SJSA1 (cell line): ENCODE data around the gene ZCCHC2. TPM values are rescaled to one million over a fixed set of nuclear protein-coding genes. Genes with fewer than 3 reads are reported as not detected.

Experiments
- DNase-seq, 2 experiments: peaks; one replicate each; pipeline ENCODE4 v3.0.0-alpha.2; 2015 to 2020; ENCODE audit warnings: low spot score in 2 of 2, low read depth in 1 of 2
- H3K27ac ChIP-seq: fragments of 250-450 bp; sonication (Bioruptor Pico); 2 replicates; pipeline ENCODE4 v1.5.1; 2020; ENCODE audit warnings: mild to moderate bottlenecking, moderate library complexity
- H3K27me3 ChIP-seq: fragments of 250-450 bp; sonication (Bioruptor Pico); replicated peaks from 2 replicates; pipeline ENCODE4 v1.5.1; 2020; ENCODE audit warnings: mild to moderate bottlenecking, moderate library complexity
- H3K36me3 ChIP-seq: fragments of 250-450 bp; sonication (Bioruptor Pico); 2 replicates; pipeline ENCODE4 v1.5.1; 2020; ENCODE audit warnings: mild to moderate bottlenecking
- H3K4me1 ChIP-seq: fragments of 250-450 bp; sonication (Bioruptor Pico); replicated peaks from 2 replicates; pipeline ENCODE4 v1.6.1; 2021; ENCODE audit warnings: mild to moderate bottlenecking
- H3K4me3 ChIP-seq: fragments of 250-450 bp; sonication (Bioruptor Pico); 2 replicates; pipeline ENCODE4 v1.5.1; 2020; ENCODE audit warnings: mild to moderate bottlenecking
- H3K9me3 ChIP-seq: fragments of 250-450 bp; sonication (Bioruptor Pico); replicated peaks from 2 replicates; pipeline ENCODE4 v1.5.1; 2020; ENCODE audit warnings: mild to moderate bottlenecking
- total RNA-seq: library from RNA; depleted of rRNA; stranded (reverse); fragments of >200 nt; shearing (Covaris generic); gene quantifications from 2 replicates; pipeline ENCODE4 v1.2.3, GENCODE V29; 2014

ZCCHC2 gene
- total RNA-seq, 1 experiment from 2014 or later: 3.3 TPM

- no peaks in the 10 kb centered on the region for H3K36me3 ChIP-seq
These were observed 80.4 kb downstream of the ZCCHC2 start for GRCh38 chr18:62603211-62603610.

GRCh38 chr18:62603979-62604378 lies 81.2 kb downstream of the ZCCHC2 start:
- Histone ChIP-seq H3K27ac (no peak overlapping the region), H3K9me3 (no peaks in the 10 kb centered on the region), H3K4me3 (no peak overlapping the region), H3K27me3 (peaks cover 13% of the 10 kb centered on the region), H3K4me1 (no peaks in the 10 kb centered on the region; the same call in 1 of the 2 replicates), H3K36me3 (no peaks in the 10 kb centered on the region)
- no peak for DNase-seq

More at GRCh38 chr18:62603211-62603610, 80.4 kb downstream of the ZCCHC2 start:
- Histone ChIP-seq H3K4me1 (no peaks in the 10 kb centered on the region; the same call in 1 of the 2 replicates), H3K9me3 (no peaks in the 10 kb centered on the region), H3K4me3 (no peak overlapping the region), H3K27me3 (peaks cover 21% of the 10 kb centered on the region), H3K27ac (no peak overlapping the region)
- DNase-seq: no peak

GRCh38 chr18:62605685-62606084 lies 82.9 kb downstream of the ZCCHC2 start:
- no peak overlapping the region for H3K27ac ChIP-seq
- H3K27me3 ChIP-seq: no peaks in the 10 kb centered on the region
- H3K9me3 ChIP-seq: no peaks in the 10 kb centered on the region
- H3K4me3 ChIP-seq: no peak overlapping the region
- H3K4me1 ChIP-seq: no peaks in the 10 kb centered on the region; the same call in 1 of the 2 replicates
- no peaks in the 10 kb centered on the region for H3K36me3 ChIP-seq
- no peak for DNase-seq

DNA sequence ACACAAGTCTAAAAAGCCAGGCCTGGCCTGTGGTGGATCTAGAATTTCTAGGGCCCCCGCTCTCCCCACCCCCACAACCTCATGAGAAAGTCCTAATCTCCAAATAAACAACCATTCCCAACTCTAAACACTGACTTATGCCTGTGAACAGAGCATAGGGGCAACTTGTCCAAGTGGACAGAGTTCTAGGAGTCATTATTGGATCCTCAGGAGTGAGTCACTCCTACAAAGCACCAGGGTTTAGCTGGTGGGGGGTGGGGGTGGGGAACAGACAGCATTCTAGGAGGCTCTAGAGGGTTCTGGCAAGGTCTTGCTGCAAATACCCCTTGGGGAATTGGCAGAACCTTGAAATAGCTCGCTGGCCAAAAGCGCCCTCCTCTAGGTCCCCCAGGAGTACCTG lies 83.3 kb downstream of the ZCCHC2 start:
- no peak overlapping the region for H3K4me3 ChIP-seq
- no peak overlapping the region for H3K27ac ChIP-seq
- H3K27me3 ChIP-seq: no peaks in the 10 kb centered on the region
- DNase-seq: no peak
- H3K9me3 ChIP-seq: no peaks in the 10 kb centered on the region
- H3K36me3 ChIP-seq: no peaks in the 10 kb centered on the region
- H3K4me1 ChIP-seq: no peaks in the 10 kb centered on the region; the same call in 1 of the 2 replicates

- Histone ChIP-seq H3K9me3 (no peaks in the 10 kb centered on the region), H3K27ac (no peak overlapping the region), H3K4me1 (no peaks in the 10 kb centered on the region; the same call in 1 of the 2 replicates), H3K27me3 (no peaks in the 10 kb centered on the region), H3K4me3 (no peak overlapping the region), H3K36me3 (no peaks in the 10 kb centered on the region)
- no peak for DNase-seq
These were observed 84.5 kb downstream of the ZCCHC2 start for GRCh38 chr18:62607302-62607701.

- H3K36me3 ChIP-seq: no peaks in the 10 kb centered on the region
- H3K4me1 ChIP-seq: no peaks in the 10 kb centered on the region; the same call in 1 of the 2 replicates
- DNase-seq: no peak
- no peaks in the 10 kb centered on the region for H3K9me3 ChIP-seq
- H3K27me3 ChIP-seq: no peaks in the 10 kb centered on the region
- no peak overlapping the region for H3K4me3 ChIP-seq
- H3K27ac ChIP-seq: no peak overlapping the region
These were observed 85.0 kb downstream of the ZCCHC2 start for GRCh38 chr18:62607708-62608428.

DNA sequence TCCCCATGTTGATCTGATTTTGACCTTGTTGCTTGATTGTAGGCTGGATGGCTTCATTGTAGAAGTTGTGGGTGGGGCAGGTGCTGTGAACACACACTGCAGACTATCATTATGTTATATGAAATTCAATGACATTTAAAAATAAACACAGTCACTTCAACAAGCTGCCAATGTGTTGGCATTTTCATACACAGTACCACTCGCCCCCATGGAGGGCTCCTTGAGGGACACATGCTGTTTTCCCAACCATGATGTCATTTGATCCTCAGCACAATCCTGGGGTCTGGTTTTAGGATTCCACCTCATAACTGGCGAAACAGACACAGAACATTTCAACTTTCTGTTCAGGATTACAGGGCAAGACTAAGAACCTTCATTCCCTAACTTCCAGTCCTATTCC lies 86.9 kb downstream of the ZCCHC2 start:
- Histone ChIP-seq H3K36me3 (no peaks in the 10 kb centered on the region), H3K27me3 (peaks cover 10% of the 10 kb centered on the region; the same call in 1 of the 2 replicates), H3K9me3 (no peaks in the 10 kb centered on the region), H3K27ac (no peak overlapping the region), H3K4me1 (no peaks in the 10 kb centered on the region; the same call in 1 of the 2 replicates), H3K4me3 (no peak overlapping the region)
- no peak for DNase-seq

DNA sequence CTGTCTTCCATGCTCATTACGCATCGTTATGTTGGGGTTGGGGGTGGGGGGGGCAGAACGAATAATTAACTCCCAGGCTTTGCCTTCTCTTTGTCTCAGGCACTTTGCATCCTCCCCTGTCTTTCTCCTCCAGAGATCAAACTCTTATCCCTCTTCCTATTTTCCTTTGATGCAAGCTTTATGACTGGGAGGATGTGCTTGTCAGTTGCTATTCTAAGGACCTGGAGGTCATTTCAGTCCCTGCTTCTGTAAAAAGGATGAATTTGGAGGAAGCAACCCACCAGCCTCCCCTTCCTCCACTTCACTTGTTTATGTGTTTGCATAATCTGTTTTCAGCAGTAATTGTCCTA lies 87.5 kb downstream of the ZCCHC2 start:
- Histone ChIP-seq H3K27me3 (peaks cover 15% of the 10 kb centered on the region; the same call in 1 of the 2 replicates), H3K36me3 (no peaks in the 10 kb centered on the region), H3K4me3 (no peak overlapping the region), H3K4me1 (no peaks in the 10 kb centered on the region; the same call in 1 of the 2 replicates), H3K9me3 (no peaks in the 10 kb centered on the region), H3K27ac (no peak overlapping the region)
- DNase-seq: no peak

- Histone ChIP-seq H3K36me3 (no peaks in the 10 kb centered on the region), H3K4me3 (no peak overlapping the region), H3K27me3 (peaks cover 16% of the 10 kb centered on the region; the same call in 1 of the 2 replicates), H3K27ac (no peak overlapping the region), H3K4me1 (no peaks in the 10 kb centered on the region; the same call in 1 of the 2 replicates), H3K9me3 (no peaks in the 10 kb centered on the region)
- DNase-seq: no peak
These were observed 88.0 kb downstream of the ZCCHC2 start for GRCh38 chr18:62610701-62611411.

GRCh38 chr18:62611453-62612288 lies 88.8 kb downstream of the ZCCHC2 start:
- Histone ChIP-seq H3K9me3 (no peaks in the 10 kb centered on the region), H3K36me3 (no peaks in the 10 kb centered on the region), H3K4me3 (no peak overlapping the region), H3K27me3 (peaks cover 17% of the 10 kb centered on the region; the same call in 1 of the 2 replicates), H3K27ac (no peak overlapping the region), H3K4me1 (no peaks in the 10 kb centered on the region)
- DNase-seq: no peak

DNA sequence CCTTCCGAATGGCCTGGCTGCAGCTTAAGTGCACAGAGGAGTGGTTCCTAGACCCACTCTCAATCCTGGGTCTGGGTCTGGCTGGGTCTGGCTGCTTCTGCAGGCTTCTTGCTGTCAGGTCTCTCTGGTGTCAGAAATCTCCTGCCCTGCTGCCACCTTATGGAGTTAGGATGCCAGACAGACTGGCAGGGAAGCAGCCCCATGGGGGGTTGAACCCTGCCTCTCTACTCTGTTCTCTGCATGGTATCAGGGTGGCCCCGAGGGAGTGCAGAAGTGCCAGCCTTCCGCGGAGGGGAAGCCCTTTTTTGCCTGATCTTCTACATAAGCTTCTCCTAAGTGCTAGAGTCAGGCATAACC lies 89.4 kb downstream of the ZCCHC2 start:
- no peaks in the 10 kb centered on the region for H3K9me3 ChIP-seq
- no peak overlapping the region for H3K27ac ChIP-seq
- no peak for DNase-seq
- H3K36me3 ChIP-seq: no peaks in the 10 kb centered on the region
- peaks cover 17% of the 10 kb centered on the region; the same call in 1 of the 2 replicates for H3K27me3 ChIP-seq
- H3K4me1 ChIP-seq: no peaks in the 10 kb centered on the region
- no peak overlapping the region for H3K4me3 ChIP-seq

GRCh38 chr18:62612776-62613175 lies 90.0 kb downstream of the ZCCHC2 start:
- DNase-seq: no peak
- Histone ChIP-seq H3K36me3 (no peaks in the 10 kb centered on the region), H3K27me3 (peaks cover 17% of the 10 kb centered on the region; the same call in 1 of the 2 replicates), H3K27ac (no peak overlapping the region), H3K4me1 (no peaks in the 10 kb centered on the region), H3K4me3 (no peak overlapping the region), H3K9me3 (no peaks in the 10 kb centered on the region)

GRCh38 chr18:62614494-62614893 lies 91.7 kb downstream of the ZCCHC2 start:
- H3K4me3 ChIP-seq: no peak overlapping the region
- no peaks in the 10 kb centered on the region for H3K4me1 ChIP-seq
- DNase-seq: no peak
- no peaks in the 10 kb centered on the region for H3K9me3 ChIP-seq
- peaks cover 17% of the 10 kb centered on the region for H3K27me3 ChIP-seq
- H3K36me3 ChIP-seq: no peaks in the 10 kb centered on the region
- H3K27ac ChIP-seq: no peak overlapping the region
